Measurements from ENCODE around the gene ACADVL.

DNA sequence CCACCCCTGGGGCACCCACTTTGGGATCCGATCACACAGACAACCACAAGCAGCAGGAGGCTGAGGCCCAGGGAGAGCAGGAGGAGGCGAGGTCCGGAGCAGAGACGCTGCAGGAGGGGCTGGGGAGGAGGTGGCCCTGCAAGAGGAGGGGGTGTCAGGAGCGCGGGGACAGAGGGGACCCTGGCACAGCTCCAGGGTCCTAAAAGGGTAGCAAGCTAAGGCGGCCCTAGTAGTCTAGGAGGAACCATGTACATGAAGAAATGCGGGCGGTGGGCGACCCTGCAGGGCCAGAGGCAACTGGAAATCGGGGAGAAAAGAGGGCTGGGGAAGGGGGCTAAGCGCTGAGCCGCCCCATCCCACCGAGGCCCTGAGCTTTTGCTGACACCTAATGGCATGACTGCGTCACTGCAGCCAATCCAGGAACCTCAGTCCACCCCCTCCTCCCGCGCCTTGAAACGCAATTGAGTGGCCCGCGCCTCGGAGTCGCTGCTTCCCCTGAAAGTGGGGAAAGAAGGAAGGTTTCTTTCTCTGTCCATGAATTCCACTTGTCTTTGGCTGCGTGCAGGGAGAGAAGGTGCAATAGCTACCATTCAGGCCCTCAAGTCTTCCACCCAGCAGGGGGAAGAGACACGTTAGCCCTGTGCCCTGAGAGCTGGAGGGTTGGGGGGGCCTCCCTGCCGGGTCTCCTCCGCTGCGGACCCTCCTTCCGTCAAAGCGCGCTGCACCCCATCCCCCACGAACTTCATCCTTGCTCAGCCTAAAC, 42.4 kb upstream of the ACADVL start:
- TF ChIP-seq, protein P1, sequence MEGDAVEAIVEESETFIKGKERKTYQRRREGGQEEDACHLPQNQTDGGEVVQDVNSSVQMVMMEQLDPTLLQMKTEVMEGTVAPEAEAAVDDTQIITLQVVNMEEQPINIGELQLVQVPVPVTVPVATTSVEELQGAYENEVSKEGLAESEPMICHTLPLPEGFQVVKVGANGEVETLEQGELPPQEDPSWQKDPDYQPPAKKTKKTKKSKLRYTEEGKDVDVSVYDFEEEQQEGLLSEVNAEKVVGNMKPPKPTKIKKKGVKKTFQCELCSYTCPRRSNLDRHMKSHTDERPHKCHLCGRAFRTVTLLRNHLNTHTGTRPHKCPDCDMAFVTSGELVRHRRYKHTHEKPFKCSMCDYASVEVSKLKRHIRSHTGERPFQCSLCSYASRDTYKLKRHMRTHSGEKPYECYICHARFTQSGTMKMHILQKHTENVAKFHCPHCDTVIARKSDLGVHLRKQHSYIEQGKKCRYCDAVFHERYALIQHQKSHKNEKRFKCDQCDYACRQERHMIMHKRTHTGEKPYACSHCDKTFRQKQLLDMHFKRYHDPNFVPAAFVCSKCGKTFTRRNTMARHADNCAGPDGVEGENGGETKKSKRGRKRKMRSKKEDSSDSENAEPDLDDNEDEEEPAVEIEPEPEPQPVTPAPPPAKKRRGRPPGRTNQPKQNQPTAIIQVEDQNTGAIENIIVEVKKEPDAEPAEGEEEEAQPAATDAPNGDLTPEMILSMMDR (IDR thresholded peaks at IDR 0.05 in 8 of 11, conservative IDR thresholded peaks at IDR 0.05 in 3 of 11) = peak; percentile 50 to 93 (median 83)
- TF ChIP-seq POLR2A (IDR thresholded peaks at IDR 0.05) = no peak
- TF ChIP-seq POLR2AphosphoS5 (IDR thresholded peaks at IDR 0.05) = peak in 2 of 3 donors; percentile 16 to 21
